HG03575 (cell line): ENCODE data around the gene PARD6A.
"Not testable (repeated sequence)": the region's sequence is repeated elsewhere in the genome, so short reads cannot be mapped to it uniquely, and the experiment has no call there.

Source experiments
- ATAC-seq: cut with Tn5 transposase; IDR thresholded peaks from one replicate; pipeline ENCODE4 v1.9.1; 2021; ENCODE audit not compliant: unreplicated experiment, insufficient number of reproducible peaks, low FRiP score; ENCODE audit errors: extremely low read depth

Gene PARD6A

GRCh38 chr16:67678354-67679023, 17.7 kb downstream of the PARD6A start:
- ATAC-seq: no peak

- no peak for ATAC-seq
These were observed 19.5 kb downstream of the PARD6A start for GRCh38 chr16:67679935-67680897.

GRCh38 chr16:67683767-67684166, 23.0 kb downstream of the PARD6A start:
- no peak for ATAC-seq

DNA sequence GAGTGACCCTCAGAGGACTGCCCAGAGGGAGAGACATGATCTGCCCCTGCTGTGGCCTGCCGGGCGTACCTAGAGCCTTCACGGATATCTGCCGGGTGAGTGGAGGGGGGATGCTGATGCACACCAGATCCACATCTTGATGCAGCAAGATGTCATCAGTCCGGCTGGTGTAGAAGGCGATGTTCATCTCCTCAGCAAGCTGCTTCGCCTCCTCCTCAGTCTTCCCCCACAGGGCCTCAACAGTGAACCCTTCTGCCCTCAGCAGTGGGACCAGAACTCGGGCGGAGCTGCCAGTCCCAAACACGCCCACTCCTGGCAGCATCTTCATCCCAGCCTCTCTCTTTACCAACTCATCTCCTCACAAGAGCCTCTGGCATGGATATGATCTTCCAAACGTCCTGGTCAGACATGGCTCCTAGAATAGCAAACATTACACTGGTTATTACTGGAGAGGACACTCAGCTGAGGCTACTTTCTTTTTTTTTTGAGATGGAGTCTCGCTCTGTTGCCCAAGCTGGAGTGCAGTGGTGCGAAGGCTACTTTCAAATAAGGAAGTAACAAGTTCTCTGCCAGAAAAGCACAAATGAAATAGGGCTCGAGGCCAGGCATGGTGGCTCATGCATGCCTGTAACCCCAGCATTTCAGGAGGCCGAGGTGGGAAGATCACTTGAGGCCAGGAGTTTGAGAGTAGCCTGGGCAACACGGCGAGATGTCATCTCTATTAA, 24.8 kb downstream of the PARD6A start:
- no peak for ATAC-seq

GRCh38 chr16:67693517-67694285, 32.9 kb downstream of the PARD6A start:
- not testable (repeated sequence) for ATAC-seq

DNA sequence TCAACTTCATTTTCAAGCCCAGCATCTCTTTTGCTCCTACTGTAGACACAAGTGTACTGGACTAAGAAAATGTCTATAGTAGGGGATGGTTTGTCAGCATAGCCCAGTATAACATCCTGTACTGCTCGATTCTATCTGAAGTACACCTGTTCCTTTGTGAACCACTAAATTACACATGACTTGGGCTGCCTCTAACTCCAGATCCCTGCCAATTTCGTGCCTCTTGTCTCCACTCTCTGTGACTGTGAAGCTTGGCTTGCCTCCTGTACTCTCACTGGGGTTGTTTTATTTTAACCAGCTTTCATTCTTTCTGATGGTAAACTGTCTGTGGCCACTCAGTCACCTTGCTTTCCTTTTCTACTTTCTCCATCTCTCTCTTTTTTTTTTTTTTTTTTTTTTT, 33.9 kb downstream of the PARD6A start:
- ATAC-seq: no peak

- no peak for ATAC-seq
These were observed 36.8 kb downstream of the PARD6A start for GRCh38 chr16:67697422-67698185.

DNA sequence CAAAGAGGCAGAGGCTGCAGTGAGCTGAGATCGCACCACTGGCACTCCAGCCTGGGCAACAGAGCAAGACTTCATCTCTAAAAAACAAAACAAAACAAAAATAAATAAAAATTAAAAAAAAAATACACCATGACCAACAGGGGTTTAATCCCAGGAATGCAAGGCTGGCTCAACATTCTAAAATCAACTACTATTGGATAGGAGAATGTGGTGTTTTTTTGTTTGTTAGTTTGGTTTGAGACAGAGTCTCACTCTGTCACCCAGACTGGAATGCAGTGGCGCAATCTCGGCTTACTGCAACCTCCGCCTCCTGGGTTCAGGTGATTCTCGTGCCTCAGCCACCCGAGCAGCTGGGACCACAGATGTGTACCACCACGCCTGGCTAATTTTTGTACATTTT, 38.5 kb downstream of the PARD6A start:
- ATAC-seq: no peak

- no peak for ATAC-seq
These were observed 40.7 kb downstream of the PARD6A start for GRCh38 chr16:67701420-67701819.

GRCh38 chr16:67702130-67702529, 41.4 kb downstream of the PARD6A start:
- no peak for ATAC-seq

GRCh38 chr16:67703626-67704025, 42.9 kb downstream of the PARD6A start:
- ATAC-seq: no peak

- ATAC-seq: no peak
These were observed 43.4 kb downstream of the PARD6A start for GRCh38 chr16:67704110-67704509.

GRCh38 chr16:67707210-67707609, 46.5 kb downstream of the PARD6A start:
- ATAC-seq: no peak

DNA sequence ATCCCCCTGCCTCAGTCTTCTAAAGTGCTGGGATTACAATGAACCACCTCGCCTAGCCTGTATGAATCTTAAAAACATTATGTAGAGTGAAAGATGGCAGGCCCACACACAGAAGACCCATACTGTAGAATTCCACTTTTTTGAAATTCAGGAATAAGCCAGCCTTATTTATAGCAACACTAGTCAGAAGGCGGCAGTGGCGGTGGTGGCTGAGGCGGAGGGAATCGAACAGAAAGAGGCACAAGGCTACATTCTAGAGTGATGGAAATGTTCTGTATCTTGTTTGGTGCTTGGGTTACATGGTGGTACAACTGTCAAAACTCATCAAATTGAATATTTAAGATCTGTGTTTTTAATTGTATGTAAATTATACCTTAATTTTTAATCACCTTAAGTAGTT, 47.0 kb downstream of the PARD6A start:
- ATAC-seq: no peak

GRCh38 chr16:67708368-67708771, 47.6 kb downstream of the PARD6A start:
- no peak for ATAC-seq

DNA sequence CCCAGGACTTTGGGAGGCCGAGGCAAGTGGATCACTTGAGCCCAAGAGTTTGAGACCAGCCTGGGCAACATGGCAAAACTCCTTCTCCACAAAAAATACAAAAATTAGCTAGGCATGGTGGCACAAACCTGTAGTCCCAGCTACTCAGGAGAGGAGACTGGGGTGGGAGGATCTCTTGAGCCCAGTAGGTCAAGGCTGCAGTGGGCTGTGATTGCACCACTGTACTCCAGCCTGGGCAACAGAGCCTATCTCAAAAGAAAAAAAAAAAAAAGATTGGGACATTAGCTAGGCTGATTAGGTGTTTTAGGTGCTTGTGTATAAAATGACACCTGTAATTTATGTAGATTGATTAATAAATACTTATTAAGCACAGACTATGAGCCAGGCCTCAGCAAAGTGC, 48.3 kb downstream of the PARD6A start:
- ATAC-seq: no peak

GRCh38 chr16:67710607-67711006, 49.8 kb downstream of the PARD6A start:
- no peak for ATAC-seq
